ENCODE results near the gene ABCC1.

Gene ABCC1

GRCh38 chr16:16108759-16109158, 159.3 kb downstream of the ABCC1 start:
- H3K36me3 ChIP-seq = peaks cover 89% of the 10 kb centered on the region

GRCh38 chr16:16109453-16110110, 160.2 kb downstream of the ABCC1 start:
- Histone ChIP-seq H3K36me3 (peaks cover 89% of the 10 kb centered on the region), H4K20me1 (0 out of 2 replicates have a peak, but pooled peaks cover 21% of the 10 kb centered on the region), H3K4me3 (no peak overlapping the region), H3K27ac (no peak overlapping the region), H3K4me1 (peaks cover 25% of the 10 kb centered on the region), H3K27me3 (no peaks in the 10 kb centered on the region), H3K9me3 (0 out of 2 replicates have a peak, but pooled peaks cover under 1% of the 10 kb centered on the region), H3K4me2 (no peak overlapping the region), H3K9ac (no peak overlapping the region)
- no peak for TF ChIP-seq Cebpa-rat (IDR thresholded peaks at IDR 0.05)

More at GRCh38 chr16:16108759-16109158, 159.3 kb downstream of the ABCC1 start:
- Histone ChIP-seq H3K4me3 (no peak overlapping the region), H4K20me1 (0 out of 2 replicates have a peak, but pooled peaks cover 21% of the 10 kb centered on the region), H3K27ac (no peak overlapping the region), H3K4me1 (peaks cover 33% of the 10 kb centered on the region), H3K27me3 (no peaks in the 10 kb centered on the region), H3K9me3 (0 out of 2 replicates have a peak, but pooled peaks cover 1% of the 10 kb centered on the region), H3K4me2 (no peak overlapping the region), H3K9ac (no peak overlapping the region)
- no peak for TF ChIP-seq Cebpa-rat (IDR thresholded peaks at IDR 0.05)

- 0 out of 2 replicates have a peak, but pooled peaks cover 21% of the 10 kb centered on the region for H4K20me1 ChIP-seq
- H3K27ac ChIP-seq = no peak overlapping the region
- peaks cover 5% of the 10 kb centered on the region; the same call in 1 of the 2 replicates for H3K9me3 ChIP-seq
- H3K36me3 ChIP-seq = peaks cover 89% of the 10 kb centered on the region
- no peak overlapping the region for H3K4me3 ChIP-seq
- no peaks in the 10 kb centered on the region for H3K27me3 ChIP-seq
- no peak overlapping the region for H3K9ac ChIP-seq
- no peak for TF ChIP-seq Cebpa-rat (IDR thresholded peaks at IDR 0.05)
- peaks cover 20% of the 10 kb centered on the region for H3K4me1 ChIP-seq
- no peak overlapping the region for H3K4me2 ChIP-seq
Measured at GRCh38 chr16:16110111-16110490, 160.7 kb downstream of the ABCC1 start.

GRCh38 chr16:16111639-16112038, 162.2 kb downstream of the ABCC1 start:
- no peak for TF ChIP-seq Cebpa-rat (IDR thresholded peaks at IDR 0.05)
- no peak overlapping the region for H3K9ac ChIP-seq
- no peak overlapping the region for H3K4me3 ChIP-seq
- H3K4me1 ChIP-seq = peaks cover 4% of the 10 kb centered on the region
- no peaks in the 10 kb centered on the region for H3K27me3 ChIP-seq
- peaks cover 20% of the 10 kb centered on the region for H3K9me3 ChIP-seq
- no peak overlapping the region for H3K4me2 ChIP-seq
- peaks cover 98% of the 10 kb centered on the region for H3K36me3 ChIP-seq
- no peak overlapping the region for H3K27ac ChIP-seq
- H4K20me1 ChIP-seq = 0 out of 2 replicates have a peak, but pooled peaks cover 11% of the 10 kb centered on the region

GRCh38 chr16:16112450-16113053, 163.1 kb downstream of the ABCC1 start:
- H3K4me2 ChIP-seq = no peak overlapping the region
- no peaks in the 10 kb centered on the region for H3K4me1 ChIP-seq
- no peak overlapping the region for H3K4me3 ChIP-seq
- 0 out of 2 replicates have a peak, but pooled peaks cover 5% of the 10 kb centered on the region for H4K20me1 ChIP-seq
- no peak for TF ChIP-seq Cebpa-rat (IDR thresholded peaks at IDR 0.05)
- H3K36me3 ChIP-seq = peaks cover 99% of the 10 kb centered on the region
- peaks cover 29% of the 10 kb centered on the region for H3K9me3 ChIP-seq
- H3K27ac ChIP-seq = no peak overlapping the region
- H3K27me3 ChIP-seq = no peaks in the 10 kb centered on the region
- no peak overlapping the region for H3K9ac ChIP-seq

GRCh38 chr16:16113076-16113475, 163.7 kb downstream of the ABCC1 start:
- Histone ChIP-seq H3K4me3 (no peak overlapping the region), H3K36me3 (peaks cover 100% of the 10 kb centered on the region)

GRCh38 chr16:16116841-16117240, 167.4 kb downstream of the ABCC1 start:
- Histone ChIP-seq H3K36me3 (peaks cover 100% of the 10 kb centered on the region), H3K27ac (no peak overlapping the region), H4K20me1 (peaks cover 10% of the 10 kb centered on the region; the same call in 1 of the 2 replicates)

More at GRCh38 chr16:16113076-16113475, 163.7 kb downstream of the ABCC1 start:
- TF ChIP-seq Cebpa-rat (IDR thresholded peaks at IDR 0.05) = no peak
- Histone ChIP-seq H3K27me3 (no peaks in the 10 kb centered on the region), H4K20me1 (0 out of 2 replicates have a peak, but pooled peaks cover 5% of the 10 kb centered on the region), H3K9ac (no peak overlapping the region), H3K27ac (no peak overlapping the region), H3K4me2 (no peak overlapping the region), H3K9me3 (peaks cover 35% of the 10 kb centered on the region), H3K4me1 (no peaks in the 10 kb centered on the region)

GRCh38 chr16:16118337-16118736, 168.9 kb downstream of the ABCC1 start:
- no peak overlapping the region for H3K4me3 ChIP-seq
- TF ChIP-seq Cebpa-rat (IDR thresholded peaks at IDR 0.05) = no peak
- no peaks in the 10 kb centered on the region for H3K27me3 ChIP-seq
- H4K20me1 ChIP-seq = peaks cover 4% of the 10 kb centered on the region; the same call in 1 of the 2 replicates
- peaks cover 50% of the 10 kb centered on the region for H3K9me3 ChIP-seq
- H3K4me2 ChIP-seq = no peak overlapping the region
- H3K27ac ChIP-seq = no peak overlapping the region
- H3K4me1 ChIP-seq = no peaks in the 10 kb centered on the region
- peaks cover 100% of the 10 kb centered on the region for H3K36me3 ChIP-seq
- no peak overlapping the region for H3K9ac ChIP-seq

More at GRCh38 chr16:16116841-16117240, 167.4 kb downstream of the ABCC1 start:
- H3K9ac ChIP-seq = no peak overlapping the region
- no peak overlapping the region for H3K4me2 ChIP-seq
- no peaks in the 10 kb centered on the region for H3K4me1 ChIP-seq
- H3K27me3 ChIP-seq = no peaks in the 10 kb centered on the region
- peak overlapping the region; percentile 39; the same call in 1 of the 2 replicates for H3K4me3 ChIP-seq
- H3K9me3 ChIP-seq = peaks cover 48% of the 10 kb centered on the region
- TF ChIP-seq Cebpa-rat (IDR thresholded peaks at IDR 0.05) = no peak

- H3K4me2 ChIP-seq = no peak overlapping the region
- no peak overlapping the region for H3K27ac ChIP-seq
- H3K9ac ChIP-seq = no peak overlapping the region
- no peak overlapping the region for H3K4me3 ChIP-seq
- no peaks in the 10 kb centered on the region for H3K27me3 ChIP-seq
- no peak for TF ChIP-seq Cebpa-rat (IDR thresholded peaks at IDR 0.05)
- H3K4me1 ChIP-seq = no peaks in the 10 kb centered on the region
- peaks cover 100% of the 10 kb centered on the region for H3K36me3 ChIP-seq
- peaks cover 62% of the 10 kb centered on the region for H3K9me3 ChIP-seq
- H4K20me1 ChIP-seq = peaks cover 4% of the 10 kb centered on the region; the same call in 1 of the 2 replicates
Measured at GRCh38 chr16:16120044-16120381, 170.6 kb downstream of the ABCC1 start.

Measured in BLaER1 (cell line).